ENCODE results near the gene SEC16B.
A peak's percentile ranks its signal among the peaks of the same experiment; 100 is the strongest.

The SEC16B gene

GRCh38 chr1:177934927-177935326 lies 34.9 kb downstream of the SEC16B start:
- no peak for DNase-seq (ENCODE audit: low read depth)
- TF ChIP-seq CTCF (conservative IDR thresholded peaks at IDR 0.05; ENCODE audit: low read depth, low read length): no peak

DNA sequence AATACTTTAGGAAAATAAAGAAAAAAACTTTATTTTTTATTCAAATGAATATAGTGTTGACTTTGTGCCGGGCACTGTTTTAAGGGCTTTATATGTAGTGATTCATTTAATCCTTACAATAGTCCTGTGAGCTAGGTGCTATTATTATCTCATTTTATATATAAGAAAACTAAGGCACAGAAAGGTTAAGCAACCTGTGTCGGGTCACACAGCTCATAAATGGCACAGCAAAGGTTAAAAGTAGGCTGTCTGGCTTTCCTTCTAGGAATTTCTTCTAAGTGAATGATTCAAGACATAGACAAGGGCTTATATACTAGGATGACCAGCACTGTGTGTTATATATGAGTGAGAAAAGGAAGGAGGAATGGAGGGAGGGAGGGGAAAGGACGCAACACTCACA lies 35.4 kb downstream of the SEC16B start:
- no peak overlapping the region for H3K4me3 ChIP-seq (ENCODE audit: low read length)
- TF ChIP-seq CTCF (conservative IDR thresholded peaks at IDR 0.05; ENCODE audit: low read depth, low read length): no peak
- DNase-seq (ENCODE audit: low read depth): no peak

More at GRCh38 chr1:177934927-177935326, 34.9 kb downstream of the SEC16B start:
- H3K4me3 ChIP-seq (ENCODE audit: low read length): no peak overlapping the region

DNA sequence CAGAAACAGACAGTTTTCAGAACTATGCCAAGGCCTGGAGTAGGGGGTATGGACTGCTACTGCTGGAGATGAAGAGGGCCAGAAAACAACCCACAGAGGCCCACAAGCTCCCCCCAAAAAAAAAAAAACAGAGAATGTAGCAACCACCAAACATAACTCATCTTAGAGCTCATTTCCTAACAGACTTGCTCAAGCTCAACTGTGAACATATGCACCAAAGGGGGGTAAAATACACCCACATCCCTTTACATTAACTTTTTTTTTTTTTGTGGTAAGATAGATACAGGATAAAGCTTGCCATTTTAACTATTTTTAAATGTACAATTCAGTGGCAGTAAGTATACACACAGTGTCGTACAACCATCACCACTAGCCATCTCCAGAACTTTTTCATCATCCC lies 36.0 kb downstream of the SEC16B start:
- H3K4me3 ChIP-seq (ENCODE audit: low read length): no peak overlapping the region
- no peak for DNase-seq (ENCODE audit: low read depth)
- TF ChIP-seq CTCF (conservative IDR thresholded peaks at IDR 0.05; ENCODE audit: low read depth, low read length): no peak

GRCh38 chr1:177932123-177932522 lies 37.7 kb downstream of the SEC16B start:
- no peak for TF ChIP-seq CTCF (conservative IDR thresholded peaks at IDR 0.05; ENCODE audit: low read depth, low read length)
- no peak overlapping the region for H3K4me3 ChIP-seq (ENCODE audit: low read length)
- no peak for DNase-seq (ENCODE audit: low read depth)

DNA sequence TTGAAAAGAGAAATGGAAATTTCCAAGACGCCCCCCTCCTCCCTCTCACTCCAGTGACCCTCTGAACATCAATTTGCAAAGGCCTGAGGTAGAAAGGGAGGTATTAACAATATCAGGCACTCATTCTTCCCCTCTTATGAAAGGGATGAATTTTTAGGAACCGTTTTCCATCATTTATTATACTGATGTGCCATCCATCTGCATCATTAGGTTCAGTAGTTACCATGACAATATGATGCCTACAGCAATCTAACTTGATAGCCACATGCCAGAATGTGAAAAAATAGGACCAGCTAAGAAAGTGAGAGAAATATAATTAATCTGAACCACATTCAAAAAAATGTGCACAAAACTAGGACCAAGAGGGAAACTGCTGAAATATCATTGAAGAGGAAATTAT lies 40.9 kb downstream of the SEC16B start:
- no peak overlapping the region for H3K4me3 ChIP-seq (ENCODE audit: low read length)
- DNase-seq (ENCODE audit: low read depth): no peak
- no peak for TF ChIP-seq CTCF (conservative IDR thresholded peaks at IDR 0.05; ENCODE audit: low read depth, low read length)

DNA sequence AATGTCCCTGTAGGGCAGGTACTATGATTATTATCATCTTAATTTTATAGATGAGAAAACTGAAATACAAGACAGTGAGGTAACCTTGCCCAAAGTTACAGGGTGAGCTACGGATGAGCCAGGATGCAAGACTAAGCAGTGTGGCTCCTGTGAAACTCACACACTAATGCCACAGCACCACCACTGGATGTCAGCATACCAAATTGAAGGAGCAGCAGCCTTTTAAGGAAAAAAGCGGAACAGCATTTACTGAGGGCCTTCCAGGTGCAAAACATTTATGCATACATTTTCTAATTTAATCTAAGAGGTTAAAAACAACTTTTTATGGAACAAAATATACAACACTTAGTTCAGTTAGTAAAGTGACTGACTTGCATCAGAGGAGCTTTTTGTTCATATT lies 41.7 kb downstream of the SEC16B start:
- H3K4me3 ChIP-seq (ENCODE audit: low read length): no peak overlapping the region
- TF ChIP-seq CTCF (conservative IDR thresholded peaks at IDR 0.05; ENCODE audit: low read depth, low read length): peak; percentile 58
- no peak for DNase-seq (ENCODE audit: low read depth)

DNA sequence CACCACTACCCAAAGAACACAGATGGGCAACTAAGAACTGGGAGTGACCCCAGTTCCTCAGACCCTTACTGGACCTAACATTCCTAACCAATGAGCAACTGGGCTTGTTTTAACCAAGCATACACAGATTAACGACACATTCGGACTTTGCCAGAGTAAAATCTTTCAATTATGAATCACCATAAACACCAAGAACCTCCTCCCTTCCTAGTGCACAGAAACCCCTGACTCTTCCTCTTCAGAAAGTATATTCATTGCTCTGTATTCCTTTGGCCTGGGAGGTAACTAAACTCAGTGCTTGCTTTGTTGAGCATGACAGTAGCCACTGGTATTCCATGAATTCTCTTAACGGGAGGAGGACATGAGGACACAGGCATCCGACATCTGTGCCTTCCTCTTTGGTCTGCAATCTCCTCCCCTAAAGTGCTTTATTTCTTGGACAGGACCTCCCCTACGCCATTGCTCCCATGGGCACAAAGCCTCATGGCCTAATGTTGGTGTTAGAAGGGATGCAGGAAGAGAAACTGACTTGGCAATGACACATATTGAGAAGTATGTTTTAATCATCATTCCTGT lies 42.7 kb downstream of the SEC16B start:
- DNase-seq (ENCODE audit: low read depth): peak; percentile 71
- TF ChIP-seq CTCF (conservative IDR thresholded peaks at IDR 0.05; ENCODE audit: low read depth, low read length): no peak
- no peak overlapping the region for H3K4me3 ChIP-seq (ENCODE audit: low read length)
